COLO668 (cell line): ENCODE results near the gene TGFA.

Source experiments
- DNase-seq: peaks from one replicate; lab custom pipeline; 2025; ENCODE audit not compliant: unreplicated experiment; lab: John Stamatoyannopoulos, UW

Gene TGFA

GRCh38 chr2:70553334-70553583 lies 367 bp downstream of the TGFA start:
- DNase-seq, result peak; percentile 78

DNA sequence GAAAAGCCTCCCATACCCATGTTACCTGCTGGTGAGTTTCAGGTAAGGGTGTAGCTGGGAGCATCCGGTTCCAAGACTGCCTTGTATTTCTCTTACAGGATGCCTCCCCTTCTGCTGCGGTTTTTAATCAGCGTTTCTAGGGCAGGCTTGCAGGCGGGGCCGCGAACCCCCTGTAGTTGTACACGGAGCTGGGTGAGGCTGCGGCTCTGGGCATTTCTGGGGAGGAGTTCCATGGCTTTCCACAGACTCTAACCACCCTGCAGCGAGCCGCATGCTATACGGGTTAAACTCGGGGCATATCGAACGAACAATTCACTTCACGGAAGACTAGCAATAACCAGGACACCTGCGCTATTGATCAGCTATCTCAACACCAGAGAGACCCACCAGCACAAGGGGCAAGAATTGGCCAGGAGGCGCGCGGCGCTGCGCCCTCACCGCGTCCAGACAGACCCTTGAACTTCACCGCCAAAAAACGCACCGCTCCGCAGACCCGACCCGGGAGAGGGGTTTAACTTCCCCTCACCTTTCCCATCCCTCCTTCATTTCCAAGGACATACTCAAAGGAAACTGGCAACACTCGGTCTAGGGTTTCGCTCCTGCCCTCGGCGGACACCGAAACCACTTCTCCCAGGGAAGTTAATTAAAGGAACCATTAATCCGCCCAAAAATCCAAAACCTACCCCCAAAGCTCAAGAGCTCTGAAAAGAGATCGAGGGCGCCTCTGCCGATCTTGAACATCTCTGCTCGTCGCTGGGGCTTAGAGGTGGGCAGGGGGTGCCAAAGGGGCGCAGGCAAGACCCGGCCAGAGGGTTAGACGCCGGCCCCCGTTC lies 909 bp downstream of the TGFA start:
- DNase-seq, result peak; percentile 51

- no peak for DNase-seq
Measured at GRCh38 chr2:70551167-70551566, 2.5 kb downstream of the TGFA start.

GRCh38 chr2:70549962-70550361 lies 3.7 kb downstream of the TGFA start:
- no peak for DNase-seq

- no peak for DNase-seq
Measured at GRCh38 chr2:70549064-70549710, 4.4 kb downstream of the TGFA start.

- DNase-seq, result no peak
Measured at GRCh38 chr2:70548233-70548632, 5.4 kb downstream of the TGFA start.

- no peak for DNase-seq
Measured at GRCh38 chr2:70546885-70547284, 6.7 kb downstream of the TGFA start.

GRCh38 chr2:70546376-70546775 lies 7.2 kb downstream of the TGFA start:
- DNase-seq, result no peak

DNA sequence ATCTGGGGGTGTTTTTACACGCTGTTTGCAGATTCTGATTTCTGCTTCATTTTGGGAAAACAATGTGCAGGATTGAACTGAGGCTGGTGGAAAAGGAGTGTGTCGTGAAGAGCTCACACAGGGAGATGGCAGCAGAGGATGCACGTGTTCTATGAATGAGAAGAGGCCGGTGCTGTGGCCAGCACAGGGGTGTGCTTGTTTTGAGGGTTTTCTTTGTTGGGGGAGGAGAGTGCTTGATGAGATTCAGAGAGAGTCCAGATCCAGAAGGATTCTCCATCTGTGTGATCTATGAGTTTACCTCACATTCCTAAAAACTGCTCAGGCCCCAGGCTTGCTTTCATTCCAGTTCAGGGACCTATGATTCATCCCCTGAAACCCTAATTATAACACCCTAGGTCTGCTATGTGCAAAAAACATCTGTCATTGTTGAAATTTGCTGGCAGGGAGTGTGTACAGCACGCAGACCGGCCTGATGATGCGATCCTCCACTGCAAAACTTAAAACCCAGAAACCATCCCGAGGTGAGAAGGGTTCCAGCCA lies 12.1 kb downstream of the TGFA start:
- DNase-seq, result no peak

- no peak for DNase-seq
Measured at GRCh38 chr2:70537840-70538239, 15.8 kb downstream of the TGFA start.

DNA sequence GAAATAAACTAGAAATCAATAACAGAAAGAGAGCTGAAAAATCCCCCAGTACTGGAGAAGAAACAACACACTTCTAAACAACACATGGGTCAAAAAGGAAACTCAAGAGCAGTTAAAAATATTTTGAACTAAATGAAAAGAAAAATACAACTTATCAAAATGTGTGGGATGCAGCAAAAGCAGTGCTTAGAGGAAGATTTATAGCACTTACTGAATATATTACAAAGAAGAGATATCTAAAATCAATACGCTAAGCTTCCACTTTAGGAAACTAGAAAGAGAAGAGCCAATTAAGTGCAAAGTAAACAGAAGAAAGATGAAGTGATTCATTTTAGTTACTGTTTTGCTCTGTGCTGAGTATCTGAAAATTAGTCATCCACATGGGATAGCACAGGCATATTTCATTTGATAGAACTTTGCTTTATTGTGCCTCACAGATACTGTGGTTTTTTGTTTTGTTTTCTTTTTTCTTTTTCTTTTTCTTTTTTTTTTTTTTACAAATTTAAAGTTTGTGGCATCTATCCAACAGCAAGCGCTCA lies 17.0 kb downstream of the TGFA start:
- DNase-seq, result no peak

GRCh38 chr2:70535573-70535972 lies 18.1 kb downstream of the TGFA start:
- no peak for DNase-seq

- no peak for DNase-seq
Measured at GRCh38 chr2:70534183-70534836, 19.3 kb downstream of the TGFA start.

DNA sequence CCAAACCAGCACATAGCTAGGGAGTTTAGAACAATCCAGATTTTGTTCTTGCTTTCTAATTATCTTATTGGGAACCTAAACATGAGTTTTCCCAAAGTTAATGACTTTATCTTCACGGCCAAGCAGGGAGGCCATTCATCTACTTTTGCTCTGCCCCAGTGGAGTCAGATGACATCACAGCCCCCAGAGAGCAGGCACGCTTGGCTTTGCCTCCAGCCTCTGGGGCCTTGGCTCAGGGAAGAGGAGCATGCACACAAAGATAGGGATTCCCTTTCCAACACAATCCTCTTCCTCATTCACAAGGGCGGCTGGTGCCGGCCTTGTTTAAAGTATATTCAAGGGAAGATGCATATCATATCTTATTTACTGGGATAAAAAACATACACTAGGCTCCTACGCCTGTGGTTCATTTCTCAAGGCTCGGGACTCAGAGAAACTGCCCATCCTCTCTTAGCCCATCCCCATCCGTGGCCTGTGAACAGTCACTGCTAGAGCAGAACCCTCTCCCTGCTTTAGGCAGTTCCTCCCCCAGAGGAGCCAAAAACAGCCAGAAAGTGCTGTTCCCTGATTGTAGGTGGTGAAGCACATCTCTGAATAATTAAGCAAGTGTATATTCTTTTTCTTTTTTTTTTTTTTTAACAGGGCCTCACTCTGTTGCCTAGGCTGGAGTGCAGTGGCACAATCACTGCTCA lies 21.2 kb downstream of the TGFA start:
- no peak for DNase-seq

GRCh38 chr2:70531419-70532086 lies 22.1 kb downstream of the TGFA start:
- DNase-seq, result no peak

- no peak for DNase-seq
Measured at GRCh38 chr2:70529610-70530009, 24.0 kb downstream of the TGFA start.

- DNase-seq, result no peak
Measured at GRCh38 chr2:70528929-70529328, 24.7 kb downstream of the TGFA start.

DNA sequence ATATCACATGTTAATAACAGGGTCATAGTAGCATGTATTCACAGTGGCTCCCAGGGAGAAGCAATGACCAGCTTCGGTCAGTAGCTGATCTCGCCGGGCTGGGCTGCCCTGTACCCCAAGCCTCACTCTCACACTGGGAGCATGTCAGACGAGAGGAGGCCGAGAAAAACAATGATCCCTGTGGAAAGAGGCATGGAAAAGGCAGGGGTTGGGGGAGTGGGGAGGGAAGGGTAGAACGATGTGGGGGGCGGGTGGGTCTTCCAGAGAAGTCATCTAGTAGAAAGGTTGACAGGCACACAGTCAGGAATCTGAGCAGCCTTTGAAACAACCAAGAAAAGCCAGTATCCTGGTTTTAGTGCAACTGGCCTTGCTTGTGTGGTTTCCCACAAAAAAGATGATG lies 25.4 kb downstream of the TGFA start:
- no peak for DNase-seq

GRCh38 chr2:70527447-70528080 lies 26.1 kb downstream of the TGFA start:
- DNase-seq, result no peak

GRCh38 chr2:70526126-70526525 lies 27.5 kb downstream of the TGFA start:
- no peak for DNase-seq
